ENCODE data around the gene LIG4. TPM values are rescaled to one million over a fixed set of nuclear protein-coding genes. Genes with fewer than 3 reads are reported as not detected.

Gene LIG4
- 9.8 and 11.1 TPM in 2 replicates for total RNA-seq (2021)
- Bru-seq, nascent RNA: percentile 70 among the genes with signal in this experiment
- BruChase-seq, experiment 1, labeled RNA remaining after a 2-hour chase: percentile 85 among the genes with signal in this experiment
- BruChase-seq, experiment 2, labeled RNA remaining after a 6-hour chase: percentile 69 among the genes with signal in this experiment
- long read RNA-seq, full-length matches to known transcripts: 18 of 21 reads
- long read RNA-seq, partial matches to known transcripts: 0 of 21 reads
- long read RNA-seq, other reads (novel, unspliced or antisense): 3 of 21 reads

GRCh38 chr13:108215436-108215835 lies at the start of gene LIG4:
TSS of gene LIG4 (minus strand) at chr13:108215536. CDS start at chr13:108211268, 4,268 bp downstream.
- no peaks in the 10 kb centered on the region for H3K27me3 ChIP-seq (replicated peaks; ENCODE audit: insufficient read depth, low read depth, low read length, poor library complexity)
- H3K9me3 ChIP-seq (ENCODE audit: low read depth, low read length, poor library complexity, severe bottlenecking): no peaks in the 10 kb centered on the region
- peak; percentile 97 for DNase-seq (ENCODE audit: low spot score)
- ChIA-PET CTCF (no interaction called here), POLR2A (ENCODE audit: low non-redundant PET) (interaction anchor here (0.6 kb wide), 1 partner anchor 45 kb away, joined by 3 read pairs; no protein-coding TSS in a partner anchor)
- peaks cover 18% of the 10 kb centered on the region for H3K4me1 ChIP-seq (ENCODE audit: insufficient read depth, low read length, poor library complexity, severe bottlenecking)
- peaks cover 2% of the 10 kb centered on the region for H3K36me3 ChIP-seq (ENCODE audit: insufficient read depth, low read length, poor library complexity, severe bottlenecking)
- H3K27ac ChIP-seq (ENCODE audit: low read depth, low read length, poor library complexity, severe bottlenecking): peak within 1 kb of the TSS; percentile 32
- no peak for TF ChIP-seq EZH2 (IDR thresholded peaks at IDR 0.05; ENCODE audit: borderline replicate concordance, low read depth, low read length, poor library complexity, severe bottlenecking)
- TF ChIP-seq, protein P1, sequence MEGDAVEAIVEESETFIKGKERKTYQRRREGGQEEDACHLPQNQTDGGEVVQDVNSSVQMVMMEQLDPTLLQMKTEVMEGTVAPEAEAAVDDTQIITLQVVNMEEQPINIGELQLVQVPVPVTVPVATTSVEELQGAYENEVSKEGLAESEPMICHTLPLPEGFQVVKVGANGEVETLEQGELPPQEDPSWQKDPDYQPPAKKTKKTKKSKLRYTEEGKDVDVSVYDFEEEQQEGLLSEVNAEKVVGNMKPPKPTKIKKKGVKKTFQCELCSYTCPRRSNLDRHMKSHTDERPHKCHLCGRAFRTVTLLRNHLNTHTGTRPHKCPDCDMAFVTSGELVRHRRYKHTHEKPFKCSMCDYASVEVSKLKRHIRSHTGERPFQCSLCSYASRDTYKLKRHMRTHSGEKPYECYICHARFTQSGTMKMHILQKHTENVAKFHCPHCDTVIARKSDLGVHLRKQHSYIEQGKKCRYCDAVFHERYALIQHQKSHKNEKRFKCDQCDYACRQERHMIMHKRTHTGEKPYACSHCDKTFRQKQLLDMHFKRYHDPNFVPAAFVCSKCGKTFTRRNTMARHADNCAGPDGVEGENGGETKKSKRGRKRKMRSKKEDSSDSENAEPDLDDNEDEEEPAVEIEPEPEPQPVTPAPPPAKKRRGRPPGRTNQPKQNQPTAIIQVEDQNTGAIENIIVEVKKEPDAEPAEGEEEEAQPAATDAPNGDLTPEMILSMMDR (conservative IDR thresholded peaks at IDR 0.05; ENCODE audit: low read depth, low read length): no peak
- BruUV-seq (replicated peaks): no TSS peak
- intact Hi-C loops (cut with micrococcal nuclease; ENCODE audit: unreplicated experiment): no loop called here
- H3K4me3 ChIP-seq (ENCODE audit: low read depth, low read length, poor library complexity, severe bottlenecking): peak within 1 kb of the TSS; percentile 38

DNA sequence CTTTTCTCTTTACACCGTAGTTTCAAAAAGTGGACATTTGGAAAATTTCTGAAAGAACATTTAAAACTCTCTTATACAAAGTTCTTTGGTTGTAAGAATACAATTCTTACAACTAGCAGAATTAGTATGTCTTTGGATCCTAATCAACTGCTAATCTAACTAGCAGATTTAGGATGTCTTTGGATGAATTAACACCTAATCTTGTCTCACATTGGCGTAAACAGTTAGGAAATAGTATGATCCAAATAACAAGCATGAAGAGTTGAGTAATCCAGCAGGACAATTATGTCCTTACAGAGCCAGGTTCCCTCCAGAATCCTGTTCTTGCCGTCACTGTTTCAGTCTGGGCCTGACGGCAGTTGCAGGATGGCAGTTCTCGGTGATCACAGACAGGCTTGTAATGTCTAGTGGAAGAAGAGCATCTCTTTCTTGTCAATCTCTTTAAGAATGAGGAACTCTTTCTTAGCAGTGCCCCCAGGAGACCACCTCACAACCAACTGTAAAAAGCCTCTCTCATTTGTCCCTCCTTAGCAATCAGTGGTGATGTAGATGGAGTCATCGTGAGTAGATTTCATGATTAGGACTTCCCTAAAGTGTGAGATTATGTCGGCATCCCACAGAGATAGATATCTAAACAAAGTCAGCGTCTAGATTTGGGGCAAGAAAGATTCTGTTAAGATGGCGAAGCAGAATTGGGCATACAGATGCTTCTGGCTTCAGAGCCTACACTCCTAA lies 48.5 kb upstream of the LIG4 start:
- Histone ChIP-seq H3K27me3 (replicated peaks; ENCODE audit: insufficient read depth, low read depth, low read length, poor library complexity) (no peaks in the 10 kb centered on the region), H3K27ac (ENCODE audit: low read depth, low read length, poor library complexity, severe bottlenecking) (no peak overlapping the region), H3K4me3 (ENCODE audit: low read depth, low read length, poor library complexity, severe bottlenecking) (no peak overlapping the region), H3K36me3 (ENCODE audit: insufficient read depth, low read length, poor library complexity, severe bottlenecking) (no peaks in the 10 kb centered on the region), H3K4me1 (ENCODE audit: insufficient read depth, low read length, poor library complexity, severe bottlenecking) (peaks cover 44% of the 10 kb centered on the region), H3K9me3 (ENCODE audit: low read depth, low read length, poor library complexity, severe bottlenecking) (no peaks in the 10 kb centered on the region)
- DNase-seq (ENCODE audit: low spot score): peak; percentile 32
- BruUV-seq (replicated peaks): no TSS peak
- ChIA-PET POLR2A (ENCODE audit: low non-redundant PET) (no interaction called here), CTCF (no interaction called here)
- intact Hi-C loops (cut with micrococcal nuclease; ENCODE audit: unreplicated experiment): loop anchor here (5.0 kb wide), 1 partner anchor 1524 kb away; the partner anchor contains the start of gene IRS2
- TF ChIP-seq EZH2 (IDR thresholded peaks at IDR 0.05; ENCODE audit: borderline replicate concordance, low read depth, low read length, poor library complexity, severe bottlenecking): no peak
- TF ChIP-seq, protein P1 (conservative IDR thresholded peaks at IDR 0.05; ENCODE audit: low read depth, low read length): no peak

DNA sequence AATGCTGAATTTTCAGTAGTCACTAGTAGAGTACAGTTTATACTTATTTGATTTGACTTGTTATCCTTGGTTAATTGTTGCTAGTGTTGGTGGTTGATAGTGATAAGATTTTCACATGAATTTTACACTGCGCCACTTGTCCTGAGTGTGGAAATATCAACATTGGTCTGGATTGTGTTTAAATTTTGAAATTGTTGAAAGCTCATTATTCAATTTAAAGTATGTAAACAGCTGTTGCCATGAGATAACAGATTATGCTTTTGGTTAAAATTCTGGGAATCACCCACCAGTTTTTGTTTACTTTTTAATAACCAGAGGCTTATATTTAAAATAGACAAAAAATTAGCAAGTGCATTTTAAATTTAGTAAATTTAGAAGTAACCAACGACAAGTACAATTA lies 41.9 kb upstream of the LIG4 start:
- DNase-seq (ENCODE audit: low spot score): no peak
- H3K27ac ChIP-seq (ENCODE audit: low read depth, low read length, poor library complexity, severe bottlenecking): no peak overlapping the region
- no peaks in the 10 kb centered on the region for H3K36me3 ChIP-seq (ENCODE audit: insufficient read depth, low read length, poor library complexity, severe bottlenecking)
- H3K4me3 ChIP-seq (ENCODE audit: low read depth, low read length, poor library complexity, severe bottlenecking): no peak overlapping the region
- no TSS peak for BruUV-seq (replicated peaks)
- CTCF ChIA-PET: no interaction called here
- peaks cover 1% of the 10 kb centered on the region for H3K9me3 ChIP-seq (ENCODE audit: low read depth, low read length, poor library complexity, severe bottlenecking)
- H3K27me3 ChIP-seq (replicated peaks; ENCODE audit: insufficient read depth, low read depth, low read length, poor library complexity): no peaks in the 10 kb centered on the region
- POLR2A ChIA-PET (ENCODE audit: low non-redundant PET): no interaction called here
- intact Hi-C loops (cut with micrococcal nuclease; ENCODE audit: unreplicated experiment): no loop called here
- TF ChIP-seq EZH2 (IDR thresholded peaks at IDR 0.05; ENCODE audit: borderline replicate concordance, low read depth, low read length, poor library complexity, severe bottlenecking): no peak
- TF ChIP-seq, protein P1 (conservative IDR thresholded peaks at IDR 0.05; ENCODE audit: low read depth, low read length): no peak
- no peaks in the 10 kb centered on the region for H3K4me1 ChIP-seq (ENCODE audit: insufficient read depth, low read length, poor library complexity, severe bottlenecking)

All from A673 (cell line).